ENCODE data around the gene AZIN2. TPM values are rescaled to one million over a fixed set of nuclear protein-coding genes. Genes with fewer than 3 reads are reported as not detected.
"Not testable (repeated sequence)": the region's sequence is repeated elsewhere in the genome, so short reads cannot be mapped to it uniquely, and the experiment has no call there.

AZIN2 gene
- total RNA-seq, 4 donors from 2014 or later: 2.2 to 13.7 (median 3.5) TPM

DNA sequence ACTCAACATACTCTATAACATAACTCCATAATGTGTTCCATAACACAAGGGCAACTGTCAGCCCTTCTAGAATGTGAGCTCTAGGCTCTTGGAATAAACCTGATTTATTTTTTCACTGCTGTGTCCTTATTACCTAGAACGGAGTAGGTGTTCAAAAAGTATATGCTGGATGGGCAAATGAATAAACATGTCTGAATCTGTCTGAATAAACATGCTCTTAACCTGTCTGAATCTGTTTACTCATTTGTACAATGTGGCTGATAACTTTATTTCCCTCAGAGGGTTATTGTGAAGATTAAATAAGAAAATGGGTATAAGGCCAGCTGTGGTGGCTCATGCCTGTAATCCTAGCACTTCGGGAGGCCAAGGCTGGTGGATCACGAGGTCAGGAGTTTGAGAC lies 42.3 kb downstream of the AZIN2 start:
- DNase-seq (ENCODE audit: low spot score in 2 of 2): no peak
- 58 to 59% methylated on average over 3 of the region's 3 CpGs for WGBS, 2 donors
- H3K4me3 ChIP-seq (ENCODE audit: low read depth, poor library complexity, severe bottlenecking): no peak overlapping the region
- intact Hi-C loops (cut with DNase I; ENCODE audit: low total_unique reads): no loop called here
- no peak for TF ChIP-seq POLR2A (IDR thresholded peaks at IDR 0.05)
- TF ChIP-seq, protein P1, sequence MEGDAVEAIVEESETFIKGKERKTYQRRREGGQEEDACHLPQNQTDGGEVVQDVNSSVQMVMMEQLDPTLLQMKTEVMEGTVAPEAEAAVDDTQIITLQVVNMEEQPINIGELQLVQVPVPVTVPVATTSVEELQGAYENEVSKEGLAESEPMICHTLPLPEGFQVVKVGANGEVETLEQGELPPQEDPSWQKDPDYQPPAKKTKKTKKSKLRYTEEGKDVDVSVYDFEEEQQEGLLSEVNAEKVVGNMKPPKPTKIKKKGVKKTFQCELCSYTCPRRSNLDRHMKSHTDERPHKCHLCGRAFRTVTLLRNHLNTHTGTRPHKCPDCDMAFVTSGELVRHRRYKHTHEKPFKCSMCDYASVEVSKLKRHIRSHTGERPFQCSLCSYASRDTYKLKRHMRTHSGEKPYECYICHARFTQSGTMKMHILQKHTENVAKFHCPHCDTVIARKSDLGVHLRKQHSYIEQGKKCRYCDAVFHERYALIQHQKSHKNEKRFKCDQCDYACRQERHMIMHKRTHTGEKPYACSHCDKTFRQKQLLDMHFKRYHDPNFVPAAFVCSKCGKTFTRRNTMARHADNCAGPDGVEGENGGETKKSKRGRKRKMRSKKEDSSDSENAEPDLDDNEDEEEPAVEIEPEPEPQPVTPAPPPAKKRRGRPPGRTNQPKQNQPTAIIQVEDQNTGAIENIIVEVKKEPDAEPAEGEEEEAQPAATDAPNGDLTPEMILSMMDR (IDR thresholded peaks at IDR 0.05): no peak

DNA sequence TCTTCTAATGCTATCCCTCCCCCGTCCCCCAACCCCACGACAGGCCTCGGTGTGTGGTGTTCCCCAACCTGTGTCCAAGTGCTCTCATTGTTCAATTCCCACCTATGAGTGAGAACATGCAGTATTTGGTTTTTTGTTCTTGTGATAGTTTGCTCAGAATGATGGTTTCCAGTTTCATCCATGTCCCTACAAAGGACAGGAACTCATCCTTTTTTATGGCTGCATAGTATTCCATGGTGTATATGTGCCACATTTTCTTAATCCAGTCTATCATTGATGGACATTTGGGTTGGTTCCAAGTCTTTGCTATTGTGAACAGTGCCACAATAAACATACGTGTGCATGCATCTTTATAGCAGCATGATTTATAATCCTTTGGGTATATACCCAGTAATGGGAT lies 43.7 kb downstream of the AZIN2 start:
- intact Hi-C loops (cut with DNase I; ENCODE audit: low total_unique reads); H3K4me3 ChIP-seq (ENCODE audit: low read depth, poor library complexity, severe bottlenecking); DNase-seq (ENCODE audit: low spot score in 2 of 2): not testable (repeated sequence)
- WGBS, 2 donors: 93 to 96% methylated on average over 4 of the region's 4 CpGs

DNA sequence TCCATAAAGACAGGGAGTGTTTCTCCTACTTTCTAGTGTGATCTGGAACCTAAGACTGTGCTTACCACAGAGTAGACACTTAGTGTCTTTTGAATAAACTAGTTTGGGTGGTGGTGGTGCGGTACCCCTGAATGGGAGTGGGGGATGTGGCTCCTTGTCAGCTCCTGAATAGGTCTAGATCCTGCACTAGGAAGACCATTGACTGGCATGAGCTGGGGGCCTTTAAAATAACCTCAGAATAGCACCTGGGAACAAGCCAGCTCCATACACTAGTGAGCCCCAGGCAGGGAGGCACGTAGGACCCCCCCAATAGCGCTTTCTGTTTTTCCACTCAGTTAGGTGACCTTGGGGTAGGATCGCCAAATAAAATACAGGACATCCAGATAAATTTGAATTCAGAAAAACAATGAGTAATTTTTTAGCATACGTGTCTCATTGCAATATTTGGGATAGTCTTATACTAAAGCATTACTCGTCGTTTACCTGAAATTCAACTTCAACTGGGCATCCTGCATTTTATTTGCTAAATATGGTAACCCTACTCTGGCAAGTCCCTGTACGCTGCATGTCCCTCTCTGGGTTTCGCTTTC lies 45.6 kb downstream of the AZIN2 start:
- 25 to 31% methylated on average over 9 of the region's 9 CpGs for WGBS, 2 donors
- peak overlapping the region; percentile 63 for H3K4me3 ChIP-seq (ENCODE audit: low read depth, poor library complexity, severe bottlenecking)
- TF ChIP-seq, protein P1 (IDR thresholded peaks at IDR 0.05): no peak
- TF ChIP-seq POLR2A (IDR thresholded peaks at IDR 0.05): no peak
- peak in 1 of 2 donors; percentile 76 for DNase-seq (ENCODE audit: low spot score in 2 of 2)
- intact Hi-C loops (cut with DNase I; ENCODE audit: low total_unique reads): no loop called here

DNA sequence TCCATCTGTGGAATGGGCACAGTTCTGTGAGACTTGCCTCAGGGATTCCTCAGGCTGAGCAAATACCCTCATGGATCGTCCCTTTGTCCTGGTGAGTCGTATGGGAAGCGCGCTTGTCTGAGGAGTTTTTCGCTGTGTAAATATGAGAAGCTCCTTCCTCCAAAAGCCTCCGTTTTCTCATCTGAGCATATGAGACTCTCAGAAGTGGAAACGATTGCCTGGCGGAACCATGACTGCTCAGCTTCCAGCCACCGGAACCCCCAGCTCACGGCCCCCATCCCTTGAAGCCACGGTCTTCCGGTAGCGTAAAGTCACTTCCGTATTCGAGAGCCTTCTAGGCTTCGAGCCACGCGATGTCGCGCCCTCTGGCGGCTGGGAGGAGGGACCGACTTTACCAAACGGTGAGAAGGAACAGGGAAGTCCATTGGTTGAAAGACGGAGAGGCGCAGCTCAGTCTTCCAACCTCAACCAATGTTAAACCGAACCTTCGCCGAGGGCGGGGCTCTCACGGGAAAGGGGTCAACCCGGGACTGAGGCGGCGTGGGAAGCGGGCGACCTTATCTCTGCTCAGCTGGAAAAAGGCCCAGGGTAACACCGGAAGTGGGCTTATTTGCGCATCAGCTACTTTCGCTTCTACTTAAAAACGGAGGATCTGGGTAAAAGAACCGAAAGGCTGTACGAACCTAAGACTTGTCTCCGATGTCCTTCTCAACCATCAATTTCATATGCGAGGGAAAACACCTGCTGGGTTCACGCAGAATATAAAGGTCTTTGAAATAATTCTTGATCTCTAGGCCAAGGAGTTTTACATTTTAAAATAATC lies 46.3 kb downstream of the AZIN2 start:
- peak; percentile 98 to 99 for DNase-seq (ENCODE audit: low spot score in 2 of 2)
- H3K4me3 ChIP-seq (ENCODE audit: low read depth, poor library complexity, severe bottlenecking): peak overlapping the region; percentile 63
- TF ChIP-seq, protein P1 (IDR thresholded peaks at IDR 0.05): peak in 1 of 3 donors; percentile 10
- TF ChIP-seq POLR2A (IDR thresholded peaks at IDR 0.05): no peak
- intact Hi-C loops (cut with DNase I; ENCODE audit: low total_unique reads): no loop called here
- 1 to 2% methylated on average over 41 to 43 of the region's 44 CpGs for WGBS, 2 donors

DNA sequence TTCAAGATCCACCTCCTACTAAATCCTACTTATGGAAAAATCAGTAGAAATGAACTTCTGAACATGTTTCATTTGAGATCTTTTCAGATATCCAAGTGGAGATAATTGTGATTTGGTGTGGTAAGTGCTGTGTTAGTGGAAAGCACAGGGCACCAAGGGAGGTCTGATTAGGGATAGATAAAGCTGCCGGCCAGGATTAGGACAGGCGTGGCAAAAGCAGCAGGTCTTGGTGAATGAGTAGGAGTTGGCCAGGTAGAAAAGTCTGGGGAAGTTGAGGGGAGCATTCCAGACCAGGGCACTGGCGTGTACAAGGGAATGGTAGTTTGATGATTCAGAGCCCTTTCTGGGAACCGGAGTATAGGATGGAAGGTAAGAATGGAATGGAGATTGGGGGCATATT lies 47.8 kb downstream of the AZIN2 start:
- WGBS, 2 donors: 43 to 62% methylated on average over 4 of the region's 4 CpGs
- no peak overlapping the region for H3K4me3 ChIP-seq (ENCODE audit: low read depth, poor library complexity, severe bottlenecking)
- peak in 1 of 2 donors; percentile 71 for DNase-seq (ENCODE audit: low spot score in 2 of 2)
- TF ChIP-seq, protein P1 (IDR thresholded peaks at IDR 0.05): no peak
- TF ChIP-seq POLR2A (IDR thresholded peaks at IDR 0.05): no peak
- intact Hi-C loops (cut with DNase I; ENCODE audit: low total_unique reads): no loop called here

DNA sequence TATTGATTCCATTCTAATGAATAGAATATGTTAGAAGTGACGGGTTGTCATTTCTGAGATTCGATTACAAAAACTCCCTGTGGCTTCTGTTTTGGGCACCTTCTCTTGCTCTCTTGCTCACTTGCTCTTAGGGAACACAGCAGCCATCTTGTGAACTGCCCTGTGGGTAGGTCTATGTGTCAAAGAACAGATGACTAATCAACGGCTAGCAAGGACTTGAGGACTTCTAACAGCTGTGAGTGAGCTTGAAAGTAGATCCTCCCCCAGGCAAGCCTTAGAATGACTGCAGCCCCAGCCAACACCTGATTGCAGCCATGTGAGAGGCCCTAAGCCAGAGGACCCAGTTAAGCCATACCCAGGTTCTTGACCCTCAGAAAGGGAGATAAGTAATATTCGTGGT lies 49.3 kb downstream of the AZIN2 start:
- TF ChIP-seq, protein P1 (IDR thresholded peaks at IDR 0.05): no peak
- TF ChIP-seq POLR2A (IDR thresholded peaks at IDR 0.05): no peak
- intact Hi-C loops (cut with DNase I; ENCODE audit: low total_unique reads): no loop called here
- 55 to 57% methylated on average over 4 of the region's 4 CpGs for WGBS, 2 donors
- DNase-seq (ENCODE audit: low spot score in 2 of 2): peak in 1 of 2 donors; percentile 26
- no peak overlapping the region for H3K4me3 ChIP-seq (ENCODE audit: low read depth, poor library complexity, severe bottlenecking)
